Measurements from ENCODE around the gene SERPINB13.

The SERPINB13 gene

DNA sequence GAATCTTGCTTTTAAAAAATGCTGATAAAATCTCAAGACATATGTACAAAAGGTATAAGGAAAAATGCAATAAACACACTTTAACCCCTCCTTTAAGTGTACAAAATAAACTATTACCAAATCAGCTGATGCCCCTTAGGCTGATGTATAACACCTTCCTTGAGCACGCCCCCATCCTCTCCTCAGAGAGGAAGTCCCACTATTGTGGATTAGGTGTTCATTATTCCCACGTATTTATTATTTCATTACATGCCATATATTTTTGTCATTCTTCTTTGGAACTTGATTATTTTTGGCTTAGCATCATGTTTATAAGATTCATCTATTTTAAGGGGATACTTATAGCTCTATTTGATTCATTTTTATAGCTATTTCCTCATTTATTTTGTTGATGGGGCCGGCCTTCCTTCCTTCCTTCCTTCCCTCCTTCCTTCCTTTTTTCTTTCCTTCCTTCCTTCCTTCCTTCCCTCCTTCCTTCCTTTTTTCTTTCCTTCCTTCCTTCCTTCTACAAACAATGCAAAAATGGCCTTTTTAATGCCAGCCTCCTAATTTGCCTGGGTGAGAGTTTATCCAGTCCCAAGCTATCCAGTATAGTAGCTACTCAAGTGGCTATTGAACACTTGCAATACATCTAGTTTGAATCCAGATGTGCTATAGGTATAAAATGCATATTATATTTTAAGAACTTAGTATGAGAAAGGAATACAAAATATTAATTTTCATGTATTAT lies 4.0 kb downstream of the SERPINB13 start:
- H3K27ac ChIP-seq (ENCODE audit: poor library complexity, severe bottlenecking) = no peak overlapping the region
- H3K36me3 ChIP-seq (ENCODE audit: low read depth) = no peaks in the 10 kb centered on the region
- ATAC-seq (ENCODE audit: low read depth) (no peak), DNase-seq (ENCODE audit: low spot score) (no peak)
- H3K27me3 ChIP-seq (ENCODE audit: insufficient read depth, poor library complexity, severe bottlenecking) = no peaks in the 10 kb centered on the region
- H3K9me3 ChIP-seq (ENCODE audit: severe bottlenecking) = no peaks in the 10 kb centered on the region
- no peak overlapping the region for H3K4me3 ChIP-seq (ENCODE audit: severe bottlenecking)
- TF ChIP-seq, protein P1, sequence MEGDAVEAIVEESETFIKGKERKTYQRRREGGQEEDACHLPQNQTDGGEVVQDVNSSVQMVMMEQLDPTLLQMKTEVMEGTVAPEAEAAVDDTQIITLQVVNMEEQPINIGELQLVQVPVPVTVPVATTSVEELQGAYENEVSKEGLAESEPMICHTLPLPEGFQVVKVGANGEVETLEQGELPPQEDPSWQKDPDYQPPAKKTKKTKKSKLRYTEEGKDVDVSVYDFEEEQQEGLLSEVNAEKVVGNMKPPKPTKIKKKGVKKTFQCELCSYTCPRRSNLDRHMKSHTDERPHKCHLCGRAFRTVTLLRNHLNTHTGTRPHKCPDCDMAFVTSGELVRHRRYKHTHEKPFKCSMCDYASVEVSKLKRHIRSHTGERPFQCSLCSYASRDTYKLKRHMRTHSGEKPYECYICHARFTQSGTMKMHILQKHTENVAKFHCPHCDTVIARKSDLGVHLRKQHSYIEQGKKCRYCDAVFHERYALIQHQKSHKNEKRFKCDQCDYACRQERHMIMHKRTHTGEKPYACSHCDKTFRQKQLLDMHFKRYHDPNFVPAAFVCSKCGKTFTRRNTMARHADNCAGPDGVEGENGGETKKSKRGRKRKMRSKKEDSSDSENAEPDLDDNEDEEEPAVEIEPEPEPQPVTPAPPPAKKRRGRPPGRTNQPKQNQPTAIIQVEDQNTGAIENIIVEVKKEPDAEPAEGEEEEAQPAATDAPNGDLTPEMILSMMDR (IDR thresholded peaks at IDR 0.05; ENCODE audit: poor library complexity, severe bottlenecking) = no peak
- peaks cover 24% of the 10 kb centered on the region for H3K4me1 ChIP-seq (ENCODE audit: insufficient read depth, poor library complexity, severe bottlenecking)

DNA sequence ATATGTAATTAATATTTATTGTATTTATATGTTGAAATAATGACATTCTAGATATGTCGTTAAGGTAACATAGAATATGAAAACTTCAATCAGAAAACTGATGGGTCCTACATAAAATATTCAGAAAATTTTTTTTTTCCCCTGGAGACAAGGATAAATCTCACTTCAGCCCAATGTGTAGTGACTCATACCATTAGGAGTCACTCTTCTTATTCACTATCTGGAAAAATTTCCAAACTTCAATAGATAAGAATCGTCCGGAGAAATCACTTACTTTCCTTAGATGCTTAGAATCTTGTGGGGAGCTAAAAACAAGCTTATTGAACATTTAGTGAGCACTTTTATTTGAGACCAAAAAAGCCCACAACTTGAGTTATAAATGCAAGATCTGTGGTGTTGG lies 4.6 kb downstream of the SERPINB13 start:
- Histone ChIP-seq H3K4me1 (ENCODE audit: insufficient read depth, poor library complexity, severe bottlenecking) (peaks cover 18% of the 10 kb centered on the region), H3K9me3 (ENCODE audit: severe bottlenecking) (no peaks in the 10 kb centered on the region), H3K36me3 (ENCODE audit: low read depth) (no peaks in the 10 kb centered on the region), H3K27ac (ENCODE audit: poor library complexity, severe bottlenecking) (no peak overlapping the region), H3K27me3 (ENCODE audit: insufficient read depth, poor library complexity, severe bottlenecking) (no peaks in the 10 kb centered on the region), H3K4me3 (ENCODE audit: severe bottlenecking) (no peak overlapping the region)
- ATAC-seq (ENCODE audit: low read depth) = no peak
- DNase-seq (ENCODE audit: low spot score) = no peak
- TF ChIP-seq, protein P1 (IDR thresholded peaks at IDR 0.05; ENCODE audit: poor library complexity, severe bottlenecking) = no peak

DNA sequence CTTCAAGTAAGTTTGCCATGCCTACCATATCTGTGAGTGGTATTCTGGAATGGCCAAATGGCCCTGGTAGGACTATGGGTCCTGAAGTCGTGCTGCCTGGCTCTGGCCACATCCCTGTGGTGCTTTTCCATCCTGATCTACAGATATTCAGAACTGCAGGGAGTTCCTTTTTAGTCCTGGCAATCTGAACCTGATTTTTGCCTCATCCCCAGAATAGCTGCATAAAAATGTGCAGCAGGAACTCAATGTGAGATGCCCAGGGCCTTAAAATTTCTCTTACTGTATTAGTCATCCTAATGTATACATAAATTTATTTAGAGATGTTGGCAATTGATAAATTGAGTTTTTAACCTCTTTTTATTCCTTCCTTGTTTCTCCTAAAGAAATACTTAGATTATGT lies 5.3 kb downstream of the SERPINB13 start:
- ATAC-seq (ENCODE audit: low read depth) = no peak
- TF ChIP-seq, protein P1 (IDR thresholded peaks at IDR 0.05; ENCODE audit: poor library complexity, severe bottlenecking) = no peak

DNA sequence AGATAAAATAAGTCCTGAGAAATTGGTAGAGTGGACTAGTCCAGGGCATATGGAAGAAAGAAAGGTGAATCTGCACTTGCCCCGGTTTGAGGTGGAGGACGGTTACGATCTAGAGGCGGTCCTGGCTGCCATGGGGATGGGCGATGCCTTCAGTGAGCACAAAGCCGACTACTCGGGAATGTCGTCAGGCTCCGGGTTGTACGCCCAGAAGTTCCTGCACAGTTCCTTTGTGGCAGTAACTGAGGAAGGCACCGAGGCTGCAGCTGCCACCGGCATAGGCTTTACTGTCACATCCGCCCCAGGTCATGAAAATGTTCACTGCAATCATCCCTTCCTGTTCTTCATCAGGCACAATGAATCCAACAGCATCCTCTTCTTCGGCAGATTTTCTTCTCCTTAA lies 9.8 kb downstream of the SERPINB13 start:
- Histone ChIP-seq H3K36me3 (ENCODE audit: low read depth) (no peaks in the 10 kb centered on the region), H3K27ac (ENCODE audit: poor library complexity, severe bottlenecking) (no peak overlapping the region), H3K27me3 (ENCODE audit: insufficient read depth, poor library complexity, severe bottlenecking) (no peaks in the 10 kb centered on the region), H3K4me1 (ENCODE audit: insufficient read depth, poor library complexity, severe bottlenecking) (peaks cover 1% of the 10 kb centered on the region), H3K4me3 (ENCODE audit: severe bottlenecking) (no peak overlapping the region), H3K9me3 (ENCODE audit: severe bottlenecking) (no peaks in the 10 kb centered on the region)
- TF ChIP-seq, protein P1 (IDR thresholded peaks at IDR 0.05; ENCODE audit: poor library complexity, severe bottlenecking) = no peak
- DNase-seq (ENCODE audit: low spot score) (no peak), ATAC-seq (ENCODE audit: low read depth) (no peak)

More for the DNA sequence above, 5.3 kb downstream of the SERPINB13 start:
- Histone ChIP-seq H3K27me3 (ENCODE audit: insufficient read depth, poor library complexity, severe bottlenecking) (no peaks in the 10 kb centered on the region), H3K4me3 (ENCODE audit: severe bottlenecking) (no peak overlapping the region), H3K27ac (ENCODE audit: poor library complexity, severe bottlenecking) (no peak overlapping the region), H3K9me3 (ENCODE audit: severe bottlenecking) (no peaks in the 10 kb centered on the region), H3K4me1 (ENCODE audit: insufficient read depth, poor library complexity, severe bottlenecking) (peaks cover 14% of the 10 kb centered on the region), H3K36me3 (ENCODE audit: low read depth) (no peaks in the 10 kb centered on the region)
- no peak for DNase-seq (ENCODE audit: low spot score)

DNA sequence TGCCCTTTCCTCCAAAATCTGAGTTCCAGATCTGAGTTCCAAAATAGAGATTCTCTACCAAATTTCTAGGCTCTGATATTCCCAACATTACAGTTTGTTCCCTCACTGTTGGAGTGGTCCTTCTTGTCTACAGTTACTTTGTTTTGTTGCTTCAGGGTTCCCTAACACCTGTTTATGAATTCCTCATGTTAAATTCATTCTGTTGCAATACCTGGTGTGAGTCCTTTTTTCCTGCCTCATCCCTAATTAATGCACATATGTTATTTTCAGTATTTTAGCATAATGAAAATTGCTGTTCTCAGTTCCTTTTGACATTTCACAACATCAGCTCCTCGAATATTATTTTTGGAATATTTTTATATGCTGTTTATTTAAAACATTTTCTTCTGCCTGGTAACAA lies 16.2 kb downstream of the SERPINB13 start:
- DNase-seq (ENCODE audit: low spot score) = no peak
- H3K4me3 ChIP-seq (ENCODE audit: severe bottlenecking) = no peak overlapping the region
- ATAC-seq (ENCODE audit: low read depth) = no peak
- H3K27me3 ChIP-seq (ENCODE audit: insufficient read depth, poor library complexity, severe bottlenecking) = no peaks in the 10 kb centered on the region
- no peaks in the 10 kb centered on the region for H3K9me3 ChIP-seq (ENCODE audit: severe bottlenecking)
- peak overlapping the region; percentile 65 for H3K27ac ChIP-seq (ENCODE audit: poor library complexity, severe bottlenecking)
- TF ChIP-seq, protein P1 (IDR thresholded peaks at IDR 0.05; ENCODE audit: poor library complexity, severe bottlenecking) = no peak
- H3K36me3 ChIP-seq (ENCODE audit: low read depth) = no peaks in the 10 kb centered on the region
- H3K4me1 ChIP-seq (ENCODE audit: insufficient read depth, poor library complexity, severe bottlenecking) = peaks cover 24% of the 10 kb centered on the region

Data from RWPE2 (cell line).